Gastroesophageal sphincter (tissue), 3 donors: ENCODE data around the gene SCARB1.

ENCODE experiments used
- EP300 ChIP-seq: sonication (generic); formaldehyde crosslinking; IDR thresholded peaks from one replicate; pipeline ENCODE4 v1.6.1; 2017; ENCODE audit warnings: antibody characterized with exemption, mild to moderate bottlenecking
- POLR2A ChIP-seq, 2 donors: fragments of 450-650 bp; IDR thresholded peaks; one replicate each; pipeline ENCODE4 v1.6.1; 2017; ENCODE audit warnings: antibody characterized with exemption in 2 of 2, mild to moderate bottlenecking in 2 of 2, moderate library complexity in 1 of 2
- POLR2AphosphoS5 ChIP-seq: sonication (generic); formaldehyde crosslinking; IDR thresholded peaks from one replicate; pipeline ENCODE4 v1.6.1; 2017; ENCODE audit warnings: antibody characterized with exemption
- TF ChIP-seq, protein P1 (sequence below), 4 experiments: fragments of 200-600 bp in 2 of 4; fragments of 450-650 bp in 2 of 4; sonication (generic) in 1 of 4; IDR thresholded peaks; one replicate each; pipeline ENCODE4 v1.5.1; 2017 to 2019; ENCODE audit warnings: antibody characterized with exemption in 4 of 4, mild to moderate bottlenecking in 2 of 4, moderate library complexity in 2 of 4

DNA sequence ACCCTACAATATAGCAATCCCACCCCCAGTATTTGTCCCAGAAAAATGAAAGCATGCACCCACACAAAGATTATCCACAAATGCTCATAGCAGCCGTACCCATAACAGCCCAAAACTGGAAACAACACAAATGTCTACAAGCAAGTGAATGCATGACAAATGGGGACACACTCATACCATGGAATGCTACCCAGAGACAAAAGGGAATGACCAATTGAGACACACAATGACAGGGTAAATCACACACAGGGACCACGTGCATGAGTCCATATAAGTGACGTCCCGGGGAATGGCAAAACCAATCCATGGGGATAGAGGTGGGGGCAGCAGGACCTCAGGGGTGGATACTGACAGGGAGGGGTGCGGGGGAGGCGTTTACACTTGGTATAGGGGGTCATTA is 33.4 kb downstream of the SCARB1 start:
- TF ChIP-seq, protein P1, sequence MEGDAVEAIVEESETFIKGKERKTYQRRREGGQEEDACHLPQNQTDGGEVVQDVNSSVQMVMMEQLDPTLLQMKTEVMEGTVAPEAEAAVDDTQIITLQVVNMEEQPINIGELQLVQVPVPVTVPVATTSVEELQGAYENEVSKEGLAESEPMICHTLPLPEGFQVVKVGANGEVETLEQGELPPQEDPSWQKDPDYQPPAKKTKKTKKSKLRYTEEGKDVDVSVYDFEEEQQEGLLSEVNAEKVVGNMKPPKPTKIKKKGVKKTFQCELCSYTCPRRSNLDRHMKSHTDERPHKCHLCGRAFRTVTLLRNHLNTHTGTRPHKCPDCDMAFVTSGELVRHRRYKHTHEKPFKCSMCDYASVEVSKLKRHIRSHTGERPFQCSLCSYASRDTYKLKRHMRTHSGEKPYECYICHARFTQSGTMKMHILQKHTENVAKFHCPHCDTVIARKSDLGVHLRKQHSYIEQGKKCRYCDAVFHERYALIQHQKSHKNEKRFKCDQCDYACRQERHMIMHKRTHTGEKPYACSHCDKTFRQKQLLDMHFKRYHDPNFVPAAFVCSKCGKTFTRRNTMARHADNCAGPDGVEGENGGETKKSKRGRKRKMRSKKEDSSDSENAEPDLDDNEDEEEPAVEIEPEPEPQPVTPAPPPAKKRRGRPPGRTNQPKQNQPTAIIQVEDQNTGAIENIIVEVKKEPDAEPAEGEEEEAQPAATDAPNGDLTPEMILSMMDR (IDR thresholded peaks at IDR 0.05): no peak
- TF ChIP-seq POLR2A (IDR thresholded peaks at IDR 0.05): no peak
- no peak for TF ChIP-seq POLR2AphosphoS5
- no peak for TF ChIP-seq EP300
